GM18520 (cell line): ENCODE data around the gene ADORA2A.
"Not testable (repeated sequence)": the region's sequence is repeated elsewhere in the genome, so short reads cannot be mapped to it uniquely, and the experiment has no call there.

Experiments
- ATAC-seq: cut with Tn5 transposase; IDR thresholded peaks from one replicate; pipeline ENCODE4 v1.9.1; 2021; ENCODE audit not compliant: unreplicated experiment

ADORA2A gene

DNA sequence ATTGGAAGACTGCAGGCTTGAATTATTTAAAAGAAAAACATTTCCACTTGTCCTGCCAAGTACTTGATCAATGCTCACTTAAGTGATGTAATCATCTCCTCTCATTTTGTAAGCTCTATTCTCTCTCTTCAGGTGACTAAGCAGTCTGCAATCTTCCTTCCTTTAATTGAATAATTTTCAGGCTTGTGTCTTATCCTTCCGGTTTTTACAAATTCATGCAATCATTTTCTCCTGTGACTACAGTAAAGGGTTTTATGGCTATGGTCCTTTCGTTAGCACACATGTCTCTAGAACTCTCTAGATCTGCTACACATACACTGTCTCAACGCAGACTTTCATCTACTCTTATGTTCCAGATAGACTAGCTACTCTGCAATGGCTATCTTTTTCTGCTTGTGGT is 55.2 kb downstream of the ADORA2A start:
- ATAC-seq, result no peak

GRCh38 chr22:24482998-24483397 is 55.6 kb downstream of the ADORA2A start:
- ATAC-seq, result no peak

DNA sequence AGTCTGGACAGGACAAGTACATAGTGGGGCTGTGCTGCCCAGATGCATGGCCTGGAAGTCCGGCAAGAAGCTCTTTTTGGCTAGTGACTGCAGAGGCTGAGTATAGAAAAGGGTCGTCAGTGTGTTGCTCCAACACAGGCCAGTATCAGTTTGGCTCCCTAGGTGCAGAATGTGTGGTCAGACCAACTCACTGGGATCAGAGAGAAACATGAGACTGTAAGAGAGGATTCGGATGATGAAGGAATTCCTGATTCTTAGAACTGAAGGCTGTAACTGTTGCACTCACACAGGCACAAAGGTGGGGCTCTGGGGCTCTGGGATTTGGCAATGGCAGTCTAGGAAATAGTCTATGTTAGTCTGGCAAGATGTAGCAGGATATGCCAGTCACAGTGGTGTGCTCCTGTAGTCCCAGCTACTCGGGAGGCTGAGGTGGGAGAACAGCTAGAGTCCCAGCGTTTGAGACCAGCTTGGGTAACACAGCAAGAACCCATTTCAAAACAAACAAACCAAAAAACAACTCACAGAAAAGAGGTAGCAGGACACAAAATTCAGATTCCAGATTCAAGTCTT is 56.7 kb downstream of the ADORA2A start:
- no peak for ATAC-seq

GRCh38 chr22:24485170-24485569 is 57.8 kb downstream of the ADORA2A start:
- no peak for ATAC-seq

DNA sequence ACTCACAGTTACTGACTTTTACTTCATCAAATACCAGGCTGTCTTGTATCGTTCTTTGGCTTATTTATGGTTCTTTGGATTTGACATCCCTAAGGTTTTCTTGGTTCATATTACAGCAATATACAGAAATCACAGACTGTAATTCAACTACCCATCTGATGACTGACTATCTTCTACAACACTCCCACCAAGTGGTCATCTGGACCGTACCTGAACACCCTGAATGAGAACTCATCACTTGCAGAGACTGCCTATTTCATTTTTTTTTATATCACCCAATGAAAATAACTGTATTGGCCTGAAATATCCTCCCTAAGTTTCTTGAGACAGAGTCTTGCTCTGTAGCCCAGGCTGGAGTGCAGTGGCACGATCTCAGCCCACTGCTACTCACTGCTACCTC is 58.2 kb downstream of the ADORA2A start:
- no peak for ATAC-seq

- no peak for ATAC-seq
Observed at GRCh38 chr22:24486501-24486921, 59.1 kb downstream of the ADORA2A start.

GRCh38 chr22:24489011-24489410 is 61.6 kb downstream of the ADORA2A start:
- ATAC-seq, result no peak

DNA sequence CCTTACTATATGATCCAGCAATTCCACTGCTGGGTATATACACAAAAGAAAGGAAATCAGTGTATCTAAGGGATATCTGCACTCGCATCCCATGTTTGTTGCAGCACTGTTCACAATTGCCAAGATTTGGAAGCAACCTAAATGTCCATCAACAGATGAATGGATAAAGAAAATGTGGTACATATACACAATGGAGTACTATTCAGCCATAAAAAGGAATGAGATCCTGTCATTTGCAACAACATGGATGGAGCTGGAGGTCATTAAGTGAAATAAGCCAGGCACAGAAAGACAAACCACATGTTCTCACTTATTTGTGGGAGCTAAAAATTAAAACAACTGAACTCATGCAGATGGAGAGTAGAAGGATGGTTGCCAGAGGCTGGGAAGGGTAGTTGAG is 62.0 kb downstream of the ADORA2A start:
- not testable (repeated sequence) for ATAC-seq
